Endothelial cell of umbilical vein (primary cell): ENCODE results near the gene OR56A1. TPM values are rescaled to one million over a fixed set of nuclear protein-coding genes. Genes with fewer than 3 reads are reported as not detected.

Experiments
- BruUV-seq: library from RNA; stranded (reverse); fragments of 400-500 nt; replicated peaks from 2 replicates; lab custom pipeline; 2021; lab: Mats Ljungman, UMichigan
- CTCF ChIA-PET: fragments of 300-600, 350-600 bp; sonication (Branson Sonifier 250); formaldehyde crosslinking; loops from one replicate; lab custom pipeline; 2021; ENCODE audit warnings: antibody characterized with exemption, inconsistent platforms; lab: Charles Lee
- POLR2A ChIA-PET: fragments of 300-600, 350-600 bp; sonication (Branson Sonifier 250); formaldehyde crosslinking; loops from one replicate; lab custom pipeline; 2021; ENCODE audit warnings: antibody characterized with exemption, inconsistent platforms; lab: Charles Lee
- DNase-seq: peaks from one replicate; pipeline ENCODE4 v3.0.0-alpha.2; 2011; ENCODE audit warnings: low read depth, low spot score
- FAIRE-seq: peaks from 2 replicates; lab custom pipeline; 2011; peaks lifted over from hg19 to GRCh38; lab: Jason Lieb, UNC
- H2AFZ ChIP-seq: 2 replicates; pipeline ENCODE4 v1.6.0; 2012; ENCODE audit warnings: low read depth, low read length, control low read depth, inconsistent platforms
- H3K27ac ChIP-seq: 2 replicates; pipeline ENCODE4 v1.5.1; 2011; ENCODE audit warnings: low read depth, mild to moderate bottlenecking, control low read depth, low read length, moderate library complexity; ENCODE audit not compliant: insufficient read depth
- H3K27me3 ChIP-seq, 2 experiments: 2 replicates each; pipeline versions ENCODE4 v1.6.0 to v1.6.1; 2011; ENCODE audit warnings: low read length in 2 of 2, mixed read lengths in 1 of 2; ENCODE audit not compliant: control insufficient read depth in 2 of 2, insufficient read depth in 2 of 2
- H3K36me3 ChIP-seq, 2 experiments: 2 replicates in 1 of 2; 3 replicates in 1 of 2; pipeline ENCODE4 v1.5.1; 2011; ENCODE audit warnings: low read length in 2 of 2, mild to moderate bottlenecking in 1 of 2, moderate library complexity in 1 of 2; ENCODE audit not compliant: control insufficient read depth in 2 of 2, insufficient read depth in 2 of 2; ENCODE audit errors: extremely low read depth in 1 of 2
- H3K4me1 ChIP-seq: 3 replicates; pipeline ENCODE4 v1.5.1; 2011; ENCODE audit warnings: mild to moderate bottlenecking, low read length; ENCODE audit not compliant: control insufficient read depth, insufficient read depth; ENCODE audit errors: extremely low read depth
- H3K4me2 ChIP-seq: 2 replicates; pipeline ENCODE4 v1.6.1; 2011; ENCODE audit warnings: low read length, control low read depth, mixed read lengths; ENCODE audit not compliant: insufficient read depth
- H3K4me3 ChIP-seq, 3 experiments: fragments of 200-600 bp in 1 of 3; sonication (generic), shearing (Covaris generic) in 1 of 3; replicated peaks in 1 of 3; 2 replicates each; pipeline ENCODE4 v1.5.1; 2011 to 2016; ENCODE audit warnings: control low read depth in 3 of 3, low read length in 3 of 3, mild to moderate bottlenecking in 2 of 3, inconsistent platforms in 1 of 3, low read depth in 1 of 3, moderate library complexity in 1 of 3; ENCODE audit not compliant: insufficient read depth in 1 of 3
- H3K79me2 ChIP-seq: 2 replicates; pipeline ENCODE4 v1.6.0; 2012; ENCODE audit warnings: low read length, inconsistent platforms; ENCODE audit not compliant: control insufficient read depth, insufficient read depth
- H3K9ac ChIP-seq: replicated peaks from 2 replicates; pipeline ENCODE3; 2011; ENCODE audit warnings: low read length, control low read depth; ENCODE audit not compliant: insufficient read depth; ENCODE audit errors: extremely low read depth
- H3K9me1 ChIP-seq: replicated peaks from 3 replicates; pipeline ENCODE4 v1.6.0; 2011; ENCODE audit warnings: mild to moderate bottlenecking, low read length; ENCODE audit not compliant: control insufficient read depth, insufficient read depth; ENCODE audit errors: extremely low read depth
- H3K9me3 ChIP-seq: replicated peaks from 2 replicates; pipeline ENCODE4 v1.5.1; 2012; ENCODE audit warnings: low read length, inconsistent platforms; ENCODE audit not compliant: control insufficient read depth, insufficient read depth
- H4K20me1 ChIP-seq: replicated peaks from 2 replicates; pipeline ENCODE3; 2011; ENCODE audit warnings: mild to moderate bottlenecking, low read length; ENCODE audit not compliant: control insufficient read depth, insufficient read depth; ENCODE audit errors: extremely low read depth
- CTCF ChIP-seq, 2 donors: IDR thresholded peaks; 1 replicate in 1 of 2; 2 replicates in 1 of 2; pipeline ENCODE4 v1.5.1; 2011; ENCODE audit warnings: low read length in 2 of 2, mild to moderate bottlenecking in 2 of 2, moderate library complexity in 2 of 2, control low read depth in 1 of 2, inconsistent platforms in 1 of 2, low read depth in 1 of 2; ENCODE audit not compliant: insufficient read depth in 1 of 2; ENCODE audit errors: extremely low read depth in 1 of 2
- EZH2 ChIP-seq: IDR thresholded peaks from 2 replicates; pipeline ENCODE4 v1.6.1; 2012; ENCODE audit warnings: borderline replicate concordance, low read depth, mild to moderate bottlenecking, moderate library complexity, low read length, inconsistent platforms; ENCODE audit not compliant: severe bottlenecking
- FOS ChIP-seq: IDR thresholded peaks from 2 replicates; pipeline ENCODE4 v1.6.1; 2011; ENCODE audit warnings: mild to moderate bottlenecking, low read length, moderate library complexity, borderline replicate concordance; ENCODE audit not compliant: insufficient read depth
- GATA2 ChIP-seq: IDR thresholded peaks from 2 replicates; pipeline ENCODE4 v1.7.0; 2011; ENCODE audit warnings: low read depth, mild to moderate bottlenecking, moderate library complexity, mixed read lengths, low read length; ENCODE audit not compliant: insufficient read length, insufficient read depth
- JUN ChIP-seq: IDR thresholded peaks from 2 replicates; pipeline ENCODE4 v1.6.1; 2011; ENCODE audit warnings: borderline replicate concordance, low read depth; ENCODE audit not compliant: insufficient read length, insufficient read depth
- MAX ChIP-seq: IDR thresholded peaks from 2 replicates; pipeline ENCODE4 v1.6.1; 2011; ENCODE audit not compliant: insufficient read depth, insufficient read length
- MYC ChIP-seq: IDR thresholded peaks from one replicate; pipeline ENCODE4 v1.6.1; 2011; ENCODE audit warnings: mild to moderate bottlenecking, low read depth, low read length
- POLR2A ChIP-seq: IDR thresholded peaks from 2 replicates; pipeline ENCODE4 v1.6.1; 2012; ENCODE audit warnings: low read depth, mild to moderate bottlenecking, control low read depth, low read length
- POLR2AphosphoS5 ChIP-seq: IDR thresholded peaks from 2 replicates; pipeline ENCODE4 v1.6.1; 2012; ENCODE audit warnings: low read depth, mild to moderate bottlenecking, control low read depth, low read length, moderate library complexity; ENCODE audit not compliant: insufficient read depth
- dilution Hi-C: fragments of 300-500 bp; cut with MboI; formaldehyde crosslinking; loops from one replicate; pipeline ENCODE4 v1.15.0; 2019; ENCODE audit warnings: low sequenced_read_pairs; ENCODE audit not compliant: extremely low pct_ligation_motif_present
- intact Hi-C: fragments of 100-400 bp; cut with micrococcal nuclease; formaldehyde crosslinking; loops from one replicate; pipeline ENCODE4 v1.10.0; 2022
- polyA plus RNA-seq, 4 experiments: library from polyadenylated mRNA; depleted of rRNA in 3 of 4; stranded (reverse) in 3 of 4; unstranded in 1 of 4; fragments of >200 nt; gene quantifications; 2 replicates each; pipeline versions ENCODE4 v1.2.1 to v1.2.3, GENCODE V29; 2011 to 2012; ENCODE audit warnings: missing spikeins in 1 of 4
- total RNA-seq: library from RNA; stranded (reverse); gene quantifications from 2 replicates; pipeline ENCODE4 v1.2.3, GENCODE V29; 2021

The OR56A1 gene
- total and polyA plus RNA-seq, 2 donors (not counting 3 experiments of a cell fraction or from before 2014, with no cell fraction given) = not detected

DNA sequence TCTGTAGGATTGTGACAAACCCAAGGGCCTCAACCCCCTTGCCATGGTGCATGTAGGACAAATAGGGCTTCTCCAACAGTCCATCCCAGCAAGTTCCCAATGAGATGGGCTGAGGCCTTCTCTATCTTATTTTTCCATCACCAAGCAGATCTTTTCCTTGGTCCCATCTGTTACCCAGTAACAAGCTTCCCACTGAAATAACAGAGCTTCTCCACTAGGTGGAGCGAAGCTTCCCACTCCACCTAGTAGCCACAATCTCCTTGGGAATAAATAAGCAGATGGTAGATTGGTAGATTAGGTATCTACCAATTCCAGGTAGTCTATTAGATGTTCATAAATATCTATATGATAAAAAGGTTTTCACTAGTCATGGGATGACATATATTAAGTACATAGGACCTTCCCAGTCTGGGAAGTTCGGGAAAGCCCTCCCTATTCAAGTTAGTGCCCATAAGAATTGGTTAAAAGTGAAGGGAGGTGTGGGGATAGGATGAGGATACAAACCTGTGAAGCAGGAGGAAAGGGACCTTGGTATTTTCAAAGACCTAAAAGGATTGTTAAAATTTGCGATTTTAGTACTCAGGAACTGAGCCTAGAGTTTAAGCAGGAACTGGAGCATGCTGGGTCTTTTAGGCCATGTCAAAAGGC is 37.8 kb downstream of the OR56A1 start:
- dilution Hi-C loops (no loop called here), intact Hi-C loops (no loop called here)
- Histone ChIP-seq H4K20me1 (no peaks in the 10 kb centered on the region), H3K9me3 (no peaks in the 10 kb centered on the region), H3K9ac (no peak overlapping the region), H2AFZ (no peak overlapping the region), H3K4me3 (no peak overlapping the region), H3K36me3 (no peaks in the 10 kb centered on the region), H3K79me2 (no peaks in the 10 kb centered on the region), H3K4me1 (no peaks in the 10 kb centered on the region), H3K27me3 (no peaks in the 10 kb centered on the region), H3K9me1 (no peaks in the 10 kb centered on the region), H3K4me2 (no peak overlapping the region), H3K27ac (no peak overlapping the region)
- CTCF ChIA-PET = interaction anchor here (0.6 to 2.6 kb wide), 24 partner anchors 8 to 386 kb away, joined by 3 to 90 read pairs (median 4); no protein-coding TSS in a partner anchor
- POLR2A ChIA-PET = no interaction called here
- no peak for FAIRE-seq
- DNase-seq = peak; percentile 38
- no TSS peak for BruUV-seq
- no peak for TF ChIP-seq MAX
- peak; percentile 49 to 50 for TF ChIP-seq CTCF (IDR thresholded peaks at IDR 0.05; ENCODE audit: extremely low read depth in 1 of 2, insufficient read depth in 1 of 2, low read depth in 1 of 2, low read length in 2 of 2)

- Histone ChIP-seq H3K36me3 (no peaks in the 10 kb centered on the region), H3K9me3 (no peaks in the 10 kb centered on the region), H3K27ac (no peak overlapping the region), H3K27me3 (no peaks in the 10 kb centered on the region), H2AFZ (no peak overlapping the region), H3K79me2 (no peaks in the 10 kb centered on the region), H3K9ac (no peak overlapping the region), H4K20me1 (no peaks in the 10 kb centered on the region), H3K9me1 (no peaks in the 10 kb centered on the region), H3K4me2 (no peak overlapping the region), H3K4me1 (no peaks in the 10 kb centered on the region), H3K4me3 (no peak overlapping the region)
- FAIRE-seq = no peak
- no peak for TF ChIP-seq POLR2A
- TF ChIP-seq MYC = no peak
- no peak for TF ChIP-seq MAX
- TF ChIP-seq GATA2 = no peak
- no peak for TF ChIP-seq POLR2AphosphoS5
- no peak for TF ChIP-seq FOS
- no peak for TF ChIP-seq CTCF (IDR thresholded peaks at IDR 0.05; ENCODE audit: extremely low read depth in 1 of 2, insufficient read depth in 1 of 2, low read depth in 1 of 2, low read length in 2 of 2)
- no peak for TF ChIP-seq JUN
- TF ChIP-seq EZH2 = no peak
- dilution Hi-C loops = no loop called here
- POLR2A ChIA-PET = no interaction called here
- CTCF ChIA-PET = interaction anchor here (0.7 to 2.6 kb wide), 22 partner anchors 8 to 387 kb away, joined by 3 to 90 read pairs (median 4); no protein-coding TSS in a partner anchor
- intact Hi-C loops = no loop called here
- BruUV-seq = no TSS peak
- DNase-seq = no peak
These were observed 38.4 kb downstream of the OR56A1 start for GRCh38 chr11:5992150-5992549.
